WTC11 (cell line): ENCODE measurements around the gene CUEDC1.

Experiments
- CREB1 ChIP-seq: sonication (generic); formaldehyde crosslinking; IDR thresholded peaks from 2 replicates; pipeline ENCODE4 v1.8.0; 2023; ENCODE audit warnings: mild to moderate bottlenecking, missing genetic modification reagents
- E2F4 ChIP-seq: sonication (generic); formaldehyde crosslinking; IDR thresholded peaks from 2 replicates; pipeline ENCODE4 v1.8.1; 2022; ENCODE audit warnings: low read depth, mild to moderate bottlenecking, moderate library complexity, missing genetic modification reagents, borderline replicate concordance
- GRHL2 ChIP-seq: fragments of 250-450 bp; sonication (Bioruptor Pico); IDR thresholded peaks from 2 replicates; pipeline ENCODE4 v1.8.0; 2022; ENCODE audit warnings: mild to moderate bottlenecking, moderate library complexity; ENCODE audit not compliant: insufficient replicate concordance, severe bottlenecking
- HMGXB4 ChIP-seq: sonication (generic); formaldehyde crosslinking; IDR thresholded peaks from 2 replicates; pipeline ENCODE4 v1.8.1; 2023; ENCODE audit warnings: mild to moderate bottlenecking, moderate library complexity, missing genetic modification reagents
- MYBL2 ChIP-seq: sonication (generic); formaldehyde crosslinking; IDR thresholded peaks from 2 replicates; pipeline ENCODE4 v1.8.1; 2023; ENCODE audit warnings: mild to moderate bottlenecking, moderate library complexity, missing genetic modification reagents
- NFE2L1 ChIP-seq: sonication (generic); formaldehyde crosslinking; IDR thresholded peaks from 2 replicates; pipeline ENCODE4 v1.8.1; 2023; ENCODE audit warnings: missing genetic modification reagents
- PRDM15 ChIP-seq: sonication (generic); formaldehyde crosslinking; IDR thresholded peaks from 2 replicates; pipeline ENCODE4 v1.8.0; 2022; ENCODE audit warnings: missing genetic modification reagents
- PREB ChIP-seq: sonication (generic); formaldehyde crosslinking; IDR thresholded peaks from 2 replicates; pipeline ENCODE4 v1.8.1; 2022; ENCODE audit warnings: mild to moderate bottlenecking, missing genetic modification reagents, moderate library complexity, borderline replicate concordance
- SP1 ChIP-seq: sonication (generic); formaldehyde crosslinking; conservative IDR thresholded peaks from 2 replicates; pipeline ENCODE4 v1.8.1; 2022; ENCODE audit warnings: missing genetic modification reagents
- TCF7 ChIP-seq: sonication (generic); formaldehyde crosslinking; IDR thresholded peaks from 2 replicates; pipeline ENCODE4 v1.8.0; 2022; ENCODE audit warnings: mild to moderate bottlenecking, low read depth, missing genetic modification reagents, moderate library complexity
- TF ChIP-seq, protein P1 (sequence below): fragments of 200-600 bp; IDR thresholded peaks from 2 replicates; pipeline ENCODE4 v1.8.0; 2022; ENCODE audit warnings: antibody characterized with exemption
- TF ChIP-seq, protein P2 (sequence below): sonication (generic); formaldehyde crosslinking; IDR thresholded peaks from 2 replicates; pipeline ENCODE4 v1.8.0; 2023; ENCODE audit warnings: missing genetic modification reagents

DNA sequence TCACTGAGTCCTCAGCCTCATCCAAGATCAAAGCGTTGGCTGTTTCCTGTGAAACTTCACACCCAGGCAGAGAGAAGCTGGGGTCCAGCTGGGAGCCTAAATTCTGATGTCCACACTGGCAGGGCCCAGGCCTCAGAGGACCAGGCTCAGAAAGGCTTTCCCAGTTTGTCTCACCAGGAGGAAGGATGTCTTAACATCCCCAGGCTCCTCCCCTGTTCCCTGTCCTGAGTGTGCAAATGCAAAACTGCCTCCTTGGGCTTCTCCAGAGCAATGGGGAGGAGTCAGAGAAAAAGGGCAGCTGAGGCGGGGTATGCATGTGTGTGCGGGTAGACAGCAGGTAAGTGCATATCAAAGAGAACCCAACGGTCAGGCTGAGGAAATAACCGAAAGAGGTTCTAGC lies 45.7 kb downstream of the CUEDC1 start:
- no peak for TF ChIP-seq NFE2L1
- TF ChIP-seq PREB (CRISPR knock-in tag): no peak
- TF ChIP-seq, protein P1, sequence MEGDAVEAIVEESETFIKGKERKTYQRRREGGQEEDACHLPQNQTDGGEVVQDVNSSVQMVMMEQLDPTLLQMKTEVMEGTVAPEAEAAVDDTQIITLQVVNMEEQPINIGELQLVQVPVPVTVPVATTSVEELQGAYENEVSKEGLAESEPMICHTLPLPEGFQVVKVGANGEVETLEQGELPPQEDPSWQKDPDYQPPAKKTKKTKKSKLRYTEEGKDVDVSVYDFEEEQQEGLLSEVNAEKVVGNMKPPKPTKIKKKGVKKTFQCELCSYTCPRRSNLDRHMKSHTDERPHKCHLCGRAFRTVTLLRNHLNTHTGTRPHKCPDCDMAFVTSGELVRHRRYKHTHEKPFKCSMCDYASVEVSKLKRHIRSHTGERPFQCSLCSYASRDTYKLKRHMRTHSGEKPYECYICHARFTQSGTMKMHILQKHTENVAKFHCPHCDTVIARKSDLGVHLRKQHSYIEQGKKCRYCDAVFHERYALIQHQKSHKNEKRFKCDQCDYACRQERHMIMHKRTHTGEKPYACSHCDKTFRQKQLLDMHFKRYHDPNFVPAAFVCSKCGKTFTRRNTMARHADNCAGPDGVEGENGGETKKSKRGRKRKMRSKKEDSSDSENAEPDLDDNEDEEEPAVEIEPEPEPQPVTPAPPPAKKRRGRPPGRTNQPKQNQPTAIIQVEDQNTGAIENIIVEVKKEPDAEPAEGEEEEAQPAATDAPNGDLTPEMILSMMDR: no peak
- no peak for TF ChIP-seq SP1
- TF ChIP-seq E2F4 (CRISPR knock-in tag): no peak
- TF ChIP-seq GRHL2 (CRISPR knock-in tag): no peak
- TF ChIP-seq TCF7: no peak
- no peak for TF ChIP-seq CREB1 (CRISPR knock-in tag)
- no peak for TF ChIP-seq PRDM15 (CRISPR knock-in tag)
- TF ChIP-seq, protein P2, sequence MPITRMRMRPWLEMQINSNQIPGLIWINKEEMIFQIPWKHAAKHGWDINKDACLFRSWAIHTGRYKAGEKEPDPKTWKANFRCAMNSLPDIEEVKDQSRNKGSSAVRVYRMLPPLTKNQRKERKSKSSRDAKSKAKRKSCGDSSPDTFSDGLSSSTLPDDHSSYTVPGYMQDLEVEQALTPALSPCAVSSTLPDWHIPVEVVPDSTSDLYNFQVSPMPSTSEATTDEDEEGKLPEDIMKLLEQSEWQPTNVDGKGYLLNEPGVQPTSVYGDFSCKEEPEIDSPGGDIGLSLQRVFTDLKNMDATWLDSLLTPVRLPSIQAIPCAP (CRISPR knock-in tag): no peak
- TF ChIP-seq HMGXB4: no peak
- no peak for TF ChIP-seq MYBL2 (CRISPR knock-in tag)
